ENCODE results near the gene DAPK1. TPM values are rescaled to one million over a fixed set of nuclear protein-coding genes. Genes with fewer than 3 reads are reported as not detected.

Gene DAPK1
- total and polyA plus RNA-seq, 12 donors: 5.4 to 44.6 (median 21.3) TPM

- no peak for TF ChIP-seq CTCF (IDR thresholded peaks at IDR 0.05)
- Histone ChIP-seq H3K4me1 (replicated peaks in 1 of 2) (peaks cover 0 to 31% of the 10 kb centered on the region in 2 donors), H3K36me3 (replicated peaks in 1 of 2) (no peaks in the 10 kb centered on the region), H3K9me3 (replicated peaks in 1 of 3) (no peaks in the 10 kb centered on the region), H3K4me3 (no peak overlapping the region), H3K27me3 (no peaks in the 10 kb centered on the region), H3K27ac (peak overlapping the region in 2 of 5 donors; percentile 62 to 63)
- WGBS, 4 donors: 62 to 72% (median 66%) methylated on average over 5 to 6 of the region's 6 CpGs
- intact Hi-C loops (cut with DNase I): no loop called here
- DNase-seq: peak in 6 of 7 donors; percentile 24 to 56 (median 32)
Measured at GRCh38 chr9:87556821-87557220, 59.2 kb downstream of the DAPK1 start.

- H3K27me3 ChIP-seq: no peaks in the 10 kb centered on the region
- no peak overlapping the region for H3K27ac ChIP-seq
- H3K9me3 ChIP-seq (replicated peaks in 1 of 3): no peaks in the 10 kb centered on the region
- H3K36me3 ChIP-seq (replicated peaks in 1 of 2): no peaks in the 10 kb centered on the region
- intact Hi-C loops (cut with DNase I): no loop called here
- TF ChIP-seq CTCF (IDR thresholded peaks at IDR 0.05) (no peak), POLR2A (IDR thresholded peaks at IDR 0.05) (no peak)
- H3K4me3 ChIP-seq: no peak overlapping the region
- peak in 6 of 7 donors; percentile 17 to 76 (median 44) for DNase-seq
- 35 to 77% (median 47%) methylated on average over 1 of the region's 1 CpG for WGBS, 4 donors
- H3K4me1 ChIP-seq (replicated peaks in 1 of 2): peaks cover 0 to 31% of the 10 kb centered on the region in 2 donors
Measured at GRCh38 chr9:87557996-87558395, 60.3 kb downstream of the DAPK1 start.

DNA sequence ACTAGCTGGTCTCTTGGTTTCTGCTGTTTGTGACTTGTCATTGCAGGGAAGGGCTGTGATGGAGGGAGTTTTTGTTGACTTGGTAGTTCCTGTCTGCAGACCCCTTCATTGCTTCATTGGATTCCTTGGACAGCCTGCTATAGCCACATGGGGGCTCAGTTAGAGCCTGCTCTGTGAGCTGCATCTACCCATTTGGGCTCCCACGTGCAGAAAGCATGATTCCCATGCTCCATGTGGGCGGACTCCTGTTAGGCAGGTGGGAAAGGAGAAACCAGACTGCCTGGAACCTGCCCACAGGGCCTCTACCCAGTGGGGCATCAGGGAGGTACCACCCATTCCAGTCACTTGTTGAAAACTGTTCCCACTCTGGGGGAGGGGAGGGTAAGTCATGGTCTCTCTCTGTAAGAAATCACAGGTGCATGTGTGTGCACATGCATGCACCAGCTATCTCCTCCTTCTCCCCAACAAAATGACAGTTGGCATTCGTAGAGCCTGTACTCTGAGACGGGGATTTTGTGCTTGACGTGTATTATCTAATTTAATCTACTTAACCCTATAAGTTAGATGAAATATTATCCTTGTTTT, 61.0 kb downstream of the DAPK1 start:
- intact Hi-C loops (cut with DNase I): no loop called here
- TF ChIP-seq POLR2A (IDR thresholded peaks at IDR 0.05): no peak
- no peak for TF ChIP-seq CTCF (IDR thresholded peaks at IDR 0.05)
- Histone ChIP-seq H3K4me1 (replicated peaks in 1 of 2) (peaks cover 0 to 31% of the 10 kb centered on the region in 2 donors), H3K36me3 (replicated peaks in 1 of 2) (no peaks in the 10 kb centered on the region), H3K4me3 (no peak overlapping the region), H3K27ac (no peak overlapping the region), H3K27me3 (no peaks in the 10 kb centered on the region), H3K9me3 (replicated peaks in 1 of 3) (no peaks in the 10 kb centered on the region)
- peak in 2 of 7 donors; percentile 8 to 41 for DNase-seq
- WGBS, 4 donors: 77 to 84% (median 77%) methylated on average over 5 of the region's 5 CpGs

GRCh38 chr9:87562062-87562461, 64.4 kb downstream of the DAPK1 start:
- no peak overlapping the region for H3K27ac ChIP-seq
- intact Hi-C loops (cut with DNase I): no loop called here
- WGBS, 4 donors: 70 to 99% (median 80%) methylated on average over 6 to 7 of the region's 7 CpGs

More at GRCh38 chr9:87562062-87562461, 64.4 kb downstream of the DAPK1 start:
- H3K4me3 ChIP-seq: no peak overlapping the region
- peaks cover 0 to 8% of the 10 kb centered on the region in 2 donors for H3K4me1 ChIP-seq (replicated peaks in 1 of 2)
- H3K36me3 ChIP-seq (replicated peaks in 1 of 2): no peaks in the 10 kb centered on the region
- peak in 2 of 7 donors; percentile 5 to 12 for DNase-seq
- TF ChIP-seq POLR2A (IDR thresholded peaks at IDR 0.05) (no peak), CTCF (IDR thresholded peaks at IDR 0.05) (no peak)
- H3K27me3 ChIP-seq: no peaks in the 10 kb centered on the region
- H3K9me3 ChIP-seq (replicated peaks in 1 of 3): no peaks in the 10 kb centered on the region

Measured in adrenal gland (tissue), 12 donors.